DOHH2 (cell line): Measurements from ENCODE around the gene ZNF668.

Source experiments
- H3F3A ChIP-seq: fragments of 200-600 bp; sonication (generic), shearing (Covaris generic); 2 replicates; pipeline ENCODE4 v1.6.0; 2016; ENCODE audit warnings: antibody characterized with exemption, mild to moderate bottlenecking; ENCODE audit not compliant: control insufficient read depth, insufficient read depth
- H3K27ac ChIP-seq: fragments of 200-600 bp; sonication (generic); 2 replicates; pipeline ENCODE4 v1.5.1; 2014; ENCODE audit warnings: low read depth, mild to moderate bottlenecking, low read length, moderate library complexity
- H3K27me3 ChIP-seq: fragments of 200-600 bp; sonication (generic); 2 replicates; pipeline ENCODE4 v1.6.1; 2014; ENCODE audit warnings: mild to moderate bottlenecking, low read length, mixed read lengths; ENCODE audit not compliant: control insufficient read depth
- H3K36me3 ChIP-seq: fragments of 200-600 bp; sonication (generic); 2 replicates; pipeline ENCODE4 v1.6.1; 2014; ENCODE audit warnings: mild to moderate bottlenecking, low read length, moderate library complexity, mixed read lengths; ENCODE audit not compliant: control insufficient read depth
- H3K4me1 ChIP-seq: fragments of 200-600 bp; sonication (generic); 2 replicates; pipeline ENCODE4 v1.6.1; 2014; ENCODE audit warnings: mild to moderate bottlenecking, low read length, mixed read lengths; ENCODE audit not compliant: control insufficient read depth
- H3K4me2 ChIP-seq: fragments of 200-600 bp; sonication (generic); 2 replicates; pipeline ENCODE4 v1.6.0; 2014; ENCODE audit warnings: mild to moderate bottlenecking, low read length, moderate library complexity
- H3K4me3 ChIP-seq: fragments of 200-600 bp; sonication (generic); 2 replicates; pipeline ENCODE4 v1.5.1; 2014; ENCODE audit warnings: mild to moderate bottlenecking, low read length, mixed read lengths
- H3K79me2 ChIP-seq: fragments of 200-600 bp; sonication (generic); 2 replicates; pipeline ENCODE4 v1.6.1; 2014; ENCODE audit warnings: mild to moderate bottlenecking, low read length, mixed read lengths; ENCODE audit not compliant: control insufficient read depth
- H3K9me2 ChIP-seq: fragments of 200-600 bp; sonication (generic); replicated peaks from 2 replicates; pipeline ENCODE4 v1.6.1; 2014; ENCODE audit warnings: mild to moderate bottlenecking, low read length, mixed read lengths; ENCODE audit not compliant: control insufficient read depth
- H3K9me3 ChIP-seq: fragments of 200-600 bp; sonication (generic); 2 replicates; pipeline ENCODE4 v1.6.1; 2014; ENCODE audit warnings: antibody characterized with exemption, low read length, mixed read lengths; ENCODE audit not compliant: control insufficient read depth, insufficient read depth
- H4K20me1 ChIP-seq: fragments of 200-600 bp; sonication (generic); 2 replicates; pipeline ENCODE4 v1.6.0; 2014; ENCODE audit warnings: low read depth, mild to moderate bottlenecking, antibody characterized with exemption, low read length, moderate library complexity; ENCODE audit not compliant: control insufficient read depth, insufficient read depth
- EZH2phosphoT487 ChIP-seq: fragments of 200-600 bp; sonication (generic); IDR thresholded peaks from 2 replicates; pipeline ENCODE4 v1.6.1; 2017; ENCODE audit warnings: borderline replicate concordance, mild to moderate bottlenecking, antibody characterized with exemption, low read length, moderate library complexity, mixed read lengths
- TF ChIP-seq, protein P1 (sequence below): fragments of 200-600 bp; sonication (generic); IDR thresholded peaks from one replicate; pipeline ENCODE4 v1.5.1; 2014; ENCODE audit warnings: antibody characterized with exemption, mild to moderate bottlenecking, low read depth, low read length; ENCODE audit not compliant: poor library complexity, severe bottlenecking

ZNF668 gene

DNA sequence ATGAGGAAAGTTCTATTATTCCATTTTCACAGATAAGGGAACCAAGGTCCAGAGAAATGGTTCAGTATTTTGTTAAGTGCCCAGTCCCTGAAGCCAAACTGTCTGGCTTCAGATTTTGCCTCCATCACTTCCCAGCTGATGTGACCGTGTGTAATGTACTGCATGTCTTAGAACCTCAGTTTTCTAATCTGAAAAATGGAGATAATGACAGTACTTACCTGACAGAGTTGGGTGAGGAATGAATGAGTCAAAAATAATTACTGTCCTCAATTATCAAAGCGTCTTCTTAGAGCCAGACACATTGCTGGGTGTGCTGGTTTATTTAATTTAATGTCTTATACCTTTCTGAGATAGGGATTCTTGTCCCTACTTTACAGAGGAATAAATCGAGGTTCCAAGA, 6.7 kb downstream of the ZNF668 start:
- peaks cover 64% of the 10 kb centered on the region for H3K79me2 ChIP-seq
- H3K4me3 ChIP-seq, result no peak overlapping the region
- no peaks in the 10 kb centered on the region for H3K9me2 ChIP-seq
- no peaks in the 10 kb centered on the region for H3K27me3 ChIP-seq
- H4K20me1 ChIP-seq, result no peaks in the 10 kb centered on the region
- no peak for TF ChIP-seq EZH2phosphoT487
- TF ChIP-seq, protein P1, sequence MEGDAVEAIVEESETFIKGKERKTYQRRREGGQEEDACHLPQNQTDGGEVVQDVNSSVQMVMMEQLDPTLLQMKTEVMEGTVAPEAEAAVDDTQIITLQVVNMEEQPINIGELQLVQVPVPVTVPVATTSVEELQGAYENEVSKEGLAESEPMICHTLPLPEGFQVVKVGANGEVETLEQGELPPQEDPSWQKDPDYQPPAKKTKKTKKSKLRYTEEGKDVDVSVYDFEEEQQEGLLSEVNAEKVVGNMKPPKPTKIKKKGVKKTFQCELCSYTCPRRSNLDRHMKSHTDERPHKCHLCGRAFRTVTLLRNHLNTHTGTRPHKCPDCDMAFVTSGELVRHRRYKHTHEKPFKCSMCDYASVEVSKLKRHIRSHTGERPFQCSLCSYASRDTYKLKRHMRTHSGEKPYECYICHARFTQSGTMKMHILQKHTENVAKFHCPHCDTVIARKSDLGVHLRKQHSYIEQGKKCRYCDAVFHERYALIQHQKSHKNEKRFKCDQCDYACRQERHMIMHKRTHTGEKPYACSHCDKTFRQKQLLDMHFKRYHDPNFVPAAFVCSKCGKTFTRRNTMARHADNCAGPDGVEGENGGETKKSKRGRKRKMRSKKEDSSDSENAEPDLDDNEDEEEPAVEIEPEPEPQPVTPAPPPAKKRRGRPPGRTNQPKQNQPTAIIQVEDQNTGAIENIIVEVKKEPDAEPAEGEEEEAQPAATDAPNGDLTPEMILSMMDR, result no peak
- H3K36me3 ChIP-seq, result peaks cover 15% of the 10 kb centered on the region; the same call in 1 of the 2 replicates
- H3K9me3 ChIP-seq, result no peaks in the 10 kb centered on the region
- peaks cover 9% of the 10 kb centered on the region for H3K4me1 ChIP-seq
- no peak overlapping the region for H3K27ac ChIP-seq
- no peaks in the 10 kb centered on the region for H3F3A ChIP-seq
- H3K4me2 ChIP-seq, result no peak overlapping the region

DNA sequence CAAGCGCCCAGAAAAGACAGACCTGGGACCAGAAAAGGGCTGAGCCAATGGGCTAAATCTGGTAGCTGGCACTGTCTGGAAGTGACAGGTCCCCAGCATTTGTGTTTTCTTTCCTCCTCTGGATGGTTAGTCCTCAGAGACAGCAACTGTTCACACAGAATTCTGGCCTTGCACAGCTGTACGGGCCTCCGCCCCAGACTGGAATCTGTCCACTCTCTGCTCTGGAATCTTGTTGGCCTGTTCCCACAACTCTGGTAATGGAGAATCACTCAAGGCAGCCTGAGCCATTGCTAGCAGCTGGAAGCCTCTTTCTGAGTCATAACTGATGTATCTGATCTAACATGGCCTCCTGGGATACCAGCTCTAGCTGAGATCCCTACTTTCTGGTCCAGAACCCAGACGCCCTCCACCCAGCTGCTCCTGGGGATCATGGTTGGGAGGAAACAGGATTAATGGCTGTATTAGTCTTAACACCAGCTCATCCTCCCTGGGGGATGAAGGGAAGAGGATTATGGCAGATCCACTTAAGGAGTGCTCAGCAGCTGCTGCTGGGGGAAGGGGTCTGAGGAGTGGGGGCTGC, 9.1 kb downstream of the ZNF668 start:
- Histone ChIP-seq H3K36me3 (peaks cover 27% of the 10 kb centered on the region), H3K4me3 (no peak overlapping the region)
- TF ChIP-seq, protein P1, result no peak
- no peak for TF ChIP-seq EZH2phosphoT487

DNA sequence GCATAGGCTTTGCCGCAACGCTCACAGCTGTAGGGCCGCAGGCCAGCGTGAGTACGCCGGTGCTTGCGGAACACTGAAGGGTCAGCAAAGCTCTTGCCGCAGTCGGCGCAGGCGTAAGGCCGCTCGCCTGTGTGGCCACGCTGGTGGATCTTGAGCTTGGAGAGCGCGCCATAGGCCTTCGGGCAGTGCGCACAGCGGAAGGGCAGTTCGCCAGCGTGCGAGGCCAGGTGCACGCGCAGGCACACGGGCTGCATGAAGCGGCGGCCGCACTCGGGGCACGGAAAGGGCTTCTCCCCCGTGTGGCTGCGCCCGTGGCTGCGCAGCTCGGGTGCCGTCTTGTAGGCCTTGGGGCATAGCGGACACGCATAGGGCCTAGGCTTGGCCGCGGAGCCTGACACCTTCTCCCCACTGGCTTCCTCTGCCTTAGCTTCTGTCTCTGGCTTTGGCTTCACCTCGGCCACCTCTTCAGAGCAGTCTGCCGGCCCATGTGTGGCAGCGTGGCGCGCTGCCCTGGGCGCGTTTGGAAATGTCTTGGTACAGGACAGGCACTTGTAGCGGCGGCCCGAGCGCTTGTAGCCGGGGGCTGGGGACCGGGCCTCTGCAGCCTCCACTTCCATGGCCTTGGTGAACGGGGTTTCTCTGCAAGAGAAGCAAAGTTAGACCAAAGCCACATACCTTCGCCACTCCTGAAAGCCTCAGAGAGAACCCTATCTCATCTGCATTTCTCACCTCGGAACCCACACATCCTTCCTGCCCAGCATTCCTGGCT, 10.0 kb downstream of the ZNF668 start:
- no peaks in the 10 kb centered on the region for H3K27me3 ChIP-seq
- H3K4me2 ChIP-seq, result no peak overlapping the region
- H3K9me3 ChIP-seq, result no peaks in the 10 kb centered on the region
- no peaks in the 10 kb centered on the region for H4K20me1 ChIP-seq
- H3K4me3 ChIP-seq, result no peak overlapping the region
- H3F3A ChIP-seq, result no peaks in the 10 kb centered on the region
- H3K27ac ChIP-seq, result no peak overlapping the region
- no peaks in the 10 kb centered on the region for H3K9me2 ChIP-seq
- peaks cover 30% of the 10 kb centered on the region for H3K36me3 ChIP-seq
- H3K4me1 ChIP-seq, result no peaks in the 10 kb centered on the region
- TF ChIP-seq, protein P1, result no peak
- TF ChIP-seq EZH2phosphoT487, result no peak
- peaks cover 39% of the 10 kb centered on the region for H3K79me2 ChIP-seq

More for the DNA sequence above, 9.1 kb downstream of the ZNF668 start:
- no peaks in the 10 kb centered on the region for H3K27me3 ChIP-seq
- no peaks in the 10 kb centered on the region for H3K9me3 ChIP-seq
- no peak overlapping the region for H3K27ac ChIP-seq
- H3K4me1 ChIP-seq, result no peaks in the 10 kb centered on the region
- H3K79me2 ChIP-seq, result peaks cover 43% of the 10 kb centered on the region
- H4K20me1 ChIP-seq, result no peaks in the 10 kb centered on the region
- H3K4me2 ChIP-seq, result no peak overlapping the region
- no peaks in the 10 kb centered on the region for H3K9me2 ChIP-seq
- no peaks in the 10 kb centered on the region for H3F3A ChIP-seq
